Hypothalamus (tissue), 51 donors: Measurements from ENCODE around the gene WDR7.

Source experiments
- DNase-seq, 51 donors: peaks; one replicate each; lab custom pipeline; 2025; lab: John Stamatoyannopoulos, UW

Gene WDR7

DNA sequence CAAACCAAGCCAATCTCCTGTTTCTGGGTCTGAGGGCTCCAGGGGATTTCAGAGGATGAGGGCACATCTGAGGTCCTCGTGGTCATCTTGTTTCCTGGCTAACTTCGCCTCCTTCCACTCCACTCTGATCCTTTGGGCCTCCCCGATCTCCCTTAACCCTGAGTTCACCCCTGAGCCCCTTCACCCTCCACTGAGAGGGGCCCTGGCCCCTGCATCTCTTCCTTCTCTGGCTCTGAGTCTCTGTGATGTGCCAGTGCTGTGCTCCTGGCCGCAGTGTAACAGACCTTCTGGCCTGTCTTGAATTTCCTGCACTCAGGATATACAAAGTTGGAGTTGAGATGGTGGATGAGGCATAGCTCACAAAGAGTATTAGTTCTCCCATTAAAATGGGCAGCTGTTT, 411.0 kb downstream of the WDR7 start:
- DNase-seq, result no peak

DNA sequence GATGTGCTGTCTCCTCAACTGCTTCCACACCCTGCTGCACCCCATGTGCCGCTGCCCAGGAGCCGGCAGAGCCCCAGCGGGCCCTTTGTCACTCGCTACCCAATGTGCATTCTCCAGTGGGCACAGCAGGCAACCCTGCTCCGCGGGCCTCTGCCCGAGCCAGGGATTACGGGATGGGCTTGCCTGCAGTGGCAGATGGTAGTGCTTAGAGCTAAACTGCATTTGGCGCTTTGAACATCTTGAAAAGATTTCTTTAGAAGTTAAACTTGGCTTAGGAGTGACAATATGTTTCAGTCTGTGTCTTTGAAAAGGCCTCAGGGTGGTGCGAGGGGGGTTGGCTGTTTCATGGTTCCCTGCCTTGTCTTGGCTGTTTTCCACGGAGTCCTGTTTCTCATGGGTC, 411.7 kb downstream of the WDR7 start:
- DNase-seq, result no peak

DNA sequence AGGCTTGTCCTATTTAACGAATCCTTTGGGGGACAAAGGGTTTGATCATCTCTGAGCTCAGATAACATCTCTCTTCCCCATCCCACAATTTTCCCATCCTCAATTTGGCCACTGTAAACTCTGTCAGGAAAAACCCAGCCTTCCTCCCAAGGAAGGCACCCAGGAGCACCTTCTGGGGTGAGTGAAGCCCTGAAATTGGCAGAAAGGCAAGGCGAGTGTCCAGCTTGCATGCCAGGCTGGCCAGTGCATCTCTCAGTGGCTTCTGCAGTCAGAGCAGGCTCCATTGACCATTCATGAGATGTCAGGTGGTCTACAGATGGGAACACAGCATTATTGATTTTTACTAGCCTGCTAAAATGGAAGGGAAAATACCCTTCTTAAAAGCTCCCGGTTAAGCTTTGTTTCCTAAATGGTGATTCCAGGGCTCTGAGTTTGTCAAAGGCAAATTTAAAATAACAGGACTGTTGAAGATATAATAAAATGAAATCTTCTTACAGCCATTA, 412.5 kb downstream of the WDR7 start:
- no peak for DNase-seq

DNA sequence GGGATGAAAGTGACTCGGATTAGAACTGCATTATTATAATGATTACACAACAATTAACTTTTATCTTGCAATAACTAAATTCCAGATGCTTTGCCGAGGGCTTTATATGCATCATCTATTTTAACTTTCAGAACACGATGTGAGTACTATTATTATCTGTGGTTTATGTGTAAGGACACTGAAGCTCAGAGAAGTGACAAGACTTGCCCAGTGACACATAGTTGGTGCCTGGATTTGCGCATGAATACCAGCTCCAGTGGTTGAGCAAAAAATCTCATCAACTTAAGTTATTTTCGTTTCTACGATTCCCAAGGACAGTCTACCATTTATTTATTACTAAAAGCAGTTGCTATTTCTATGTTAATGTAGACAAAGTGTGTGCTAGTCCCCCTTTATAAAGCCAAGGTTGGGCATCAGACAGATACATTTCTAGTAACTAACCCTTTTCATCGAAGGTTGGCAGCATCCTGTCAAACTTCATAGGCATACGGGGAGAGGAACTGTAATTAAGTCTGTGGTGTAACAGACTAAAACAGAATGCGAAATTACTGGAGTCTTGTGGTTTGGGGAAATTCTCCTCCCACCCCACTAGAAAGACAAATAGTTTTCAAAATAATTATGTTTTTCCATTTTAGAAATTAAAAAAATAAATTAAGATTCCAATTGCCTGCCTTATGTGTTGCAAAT, 422.5 kb downstream of the WDR7 start:
- DNase-seq, result no peak

DNA sequence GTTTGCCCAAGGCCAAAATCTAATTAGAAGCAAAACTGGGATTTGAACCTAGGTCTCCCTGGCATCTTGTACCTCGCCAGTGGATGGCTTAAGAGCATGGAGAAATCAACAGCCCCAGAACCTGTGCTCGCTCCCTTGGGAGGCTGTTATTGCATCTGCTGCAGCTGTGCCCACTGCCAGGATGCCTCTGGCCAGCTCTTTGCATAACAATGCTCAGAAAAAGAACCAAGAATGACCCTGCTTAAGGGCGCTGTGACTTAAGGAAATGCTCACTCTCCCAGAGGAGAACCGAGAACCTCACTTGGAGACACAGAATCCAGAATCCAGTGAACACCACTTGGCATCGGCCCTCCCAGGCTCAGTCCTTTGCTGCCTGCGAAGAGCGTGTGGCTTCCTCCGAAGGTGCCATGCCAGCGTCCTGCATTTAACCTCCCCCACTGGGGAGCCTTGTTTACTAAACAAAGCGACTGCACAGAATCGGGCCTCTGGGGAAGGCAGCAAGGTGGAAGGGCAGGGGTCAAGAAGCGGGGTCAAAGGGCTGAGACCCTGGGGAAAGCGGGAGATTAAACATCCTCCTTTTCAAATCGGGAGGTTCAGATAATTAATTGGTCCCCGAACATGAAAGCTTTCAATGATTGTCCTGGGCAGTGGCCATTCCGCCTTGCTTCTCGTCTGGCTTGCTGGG, 424.7 kb downstream of the WDR7 start:
- no peak for DNase-seq

DNA sequence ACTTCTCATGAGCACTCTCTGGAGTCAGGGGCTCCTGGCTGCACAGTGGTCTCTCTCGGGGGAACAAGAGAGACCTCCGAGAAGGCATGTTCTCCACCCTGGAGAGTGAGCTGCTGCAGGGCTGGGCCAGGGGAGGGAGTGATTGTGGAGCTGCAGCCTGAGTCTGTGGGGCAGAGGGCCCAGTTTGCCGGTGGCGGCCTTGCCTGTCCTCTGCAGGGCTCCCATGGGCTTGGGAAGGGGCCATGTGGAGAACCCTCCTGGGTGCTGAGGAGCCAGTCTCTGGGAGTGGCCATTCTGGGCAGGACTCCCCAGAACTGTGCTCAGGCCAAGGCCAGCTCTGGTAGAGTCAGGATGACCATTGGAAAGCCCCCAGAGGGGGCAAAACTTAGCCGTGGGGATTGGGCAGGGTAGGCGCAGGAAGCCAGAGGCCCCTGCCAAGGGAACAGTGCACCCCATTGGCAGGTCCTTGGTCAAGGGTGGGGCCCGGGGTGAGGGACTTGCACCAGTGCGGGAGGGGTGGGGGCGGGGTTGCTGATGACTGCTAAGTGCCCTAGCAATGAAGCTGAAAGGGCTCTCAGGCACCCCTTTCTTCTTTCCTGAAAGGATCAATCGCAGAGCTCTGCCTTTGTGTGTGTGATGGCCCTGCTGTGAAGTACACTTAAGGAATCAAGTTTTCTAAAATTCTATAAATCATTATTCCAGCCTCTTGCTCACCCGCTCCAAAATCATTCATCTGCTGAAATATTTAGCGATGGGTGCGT, 426.0 kb downstream of the WDR7 start:
- DNase-seq, result no peak

DNA sequence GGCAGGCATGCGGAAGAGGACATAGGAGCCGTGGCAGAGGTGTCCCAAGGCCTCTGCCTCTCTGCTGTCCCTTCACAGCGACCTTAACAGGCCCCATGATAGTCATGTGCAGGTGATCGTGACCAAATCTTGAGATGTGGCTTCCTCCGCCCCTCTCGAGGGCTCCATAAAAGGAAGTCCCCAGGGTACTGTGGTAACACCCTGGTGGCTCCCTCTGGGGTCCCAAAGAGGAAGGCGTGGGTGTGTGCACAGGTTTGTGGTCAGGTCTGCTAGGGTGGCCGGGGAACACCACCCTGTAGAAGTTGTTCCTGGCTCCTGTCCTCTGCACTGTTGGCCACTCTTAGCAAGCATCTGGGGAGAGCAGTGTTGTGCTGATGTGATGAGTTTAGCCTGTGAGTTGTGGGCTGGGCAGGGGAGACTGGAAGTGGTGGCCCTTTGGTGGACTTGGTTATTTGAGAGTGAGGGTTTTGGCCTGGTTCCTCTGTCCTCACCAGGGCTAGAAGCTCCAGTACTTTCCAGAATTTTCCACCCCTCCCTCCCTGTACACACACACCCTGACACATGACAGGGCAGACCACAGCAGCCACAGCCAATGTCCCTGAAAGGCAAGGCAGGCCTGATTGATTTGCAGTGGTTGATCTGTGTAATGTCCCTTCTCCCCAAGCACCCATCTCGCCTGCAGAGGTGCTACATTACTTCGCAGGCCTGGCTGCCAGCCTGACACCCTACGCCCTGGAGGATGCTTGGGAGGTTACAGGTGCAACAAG, 426.8 kb downstream of the WDR7 start:
- DNase-seq, result no peak

DNA sequence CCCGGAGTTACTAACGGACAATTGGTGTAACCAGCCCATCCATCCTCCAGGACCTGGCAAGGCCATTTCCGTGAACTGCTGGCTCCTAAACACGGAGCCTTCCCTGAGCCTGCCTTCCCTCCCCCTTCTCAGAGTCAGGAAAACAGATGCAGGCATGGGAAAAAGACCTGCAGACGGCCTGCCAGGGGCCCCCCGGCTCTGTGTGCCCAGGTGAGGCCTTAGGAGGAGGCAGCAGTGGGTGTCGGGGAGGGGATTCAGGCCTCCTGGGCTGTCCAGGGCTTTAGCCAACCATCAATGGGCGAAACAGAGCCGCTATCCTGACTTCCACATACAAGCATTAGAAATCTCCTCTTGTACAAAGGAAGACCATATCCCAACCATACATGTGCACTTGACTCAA, 427.5 kb downstream of the WDR7 start:
- DNase-seq, result no peak

DNA sequence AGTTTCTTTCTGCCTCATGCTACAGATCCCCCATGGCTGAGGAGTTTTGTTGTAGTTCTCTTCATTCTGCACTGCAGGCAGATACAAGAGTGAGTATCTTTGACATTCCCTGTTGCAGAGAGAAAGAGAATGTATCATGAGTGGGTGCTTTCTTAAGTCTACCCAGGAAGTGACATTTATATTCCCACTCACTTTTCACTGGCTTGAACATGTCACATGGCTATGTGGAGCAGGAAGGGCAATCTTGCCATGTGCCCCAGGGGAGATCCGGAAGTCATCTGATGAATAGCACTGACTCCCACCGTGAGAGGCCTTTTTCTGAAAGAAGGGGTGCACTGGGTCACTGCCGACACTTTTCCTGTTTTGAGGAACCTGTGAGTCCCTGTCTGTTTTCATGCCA, 429.3 kb downstream of the WDR7 start:
- no peak for DNase-seq

DNA sequence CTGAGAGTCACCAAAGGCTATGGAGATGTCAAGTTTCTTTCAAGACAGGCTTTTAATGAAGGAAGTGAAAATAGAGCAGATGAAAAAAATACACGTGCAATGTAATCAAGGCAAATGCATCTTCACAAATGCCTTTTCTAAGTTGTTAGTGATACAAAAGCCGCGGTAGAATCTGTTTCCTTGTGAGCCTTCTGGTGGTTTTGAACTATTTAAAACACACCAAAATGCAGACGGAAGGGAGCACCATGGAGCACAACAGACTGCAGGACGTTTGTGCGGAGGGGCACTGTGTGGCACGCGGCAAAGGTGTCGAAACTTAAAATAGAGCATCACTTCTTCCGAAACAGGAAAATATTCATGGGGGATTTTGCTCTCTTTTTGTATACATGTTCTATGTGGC, 430.7 kb downstream of the WDR7 start:
- no peak for DNase-seq

DNA sequence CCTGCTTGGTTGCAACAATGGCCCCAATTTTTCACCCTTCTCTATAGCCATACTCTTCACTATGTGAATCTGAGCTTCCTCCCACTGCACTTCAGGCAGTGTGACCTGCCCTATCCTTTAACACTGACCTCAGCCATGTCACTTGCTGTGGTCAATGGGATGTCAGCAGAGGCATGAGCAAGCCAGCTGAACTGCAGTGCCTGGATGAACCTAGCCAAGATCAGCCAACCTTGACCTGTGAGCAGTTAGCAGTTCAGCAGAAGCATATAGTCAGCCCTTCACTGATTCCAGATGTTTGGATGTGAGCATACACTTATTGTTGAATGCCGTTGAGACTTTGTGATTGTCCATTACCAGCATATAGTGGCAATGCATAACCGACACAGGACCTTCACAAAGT, 432.3 kb downstream of the WDR7 start:
- no peak for DNase-seq

DNA sequence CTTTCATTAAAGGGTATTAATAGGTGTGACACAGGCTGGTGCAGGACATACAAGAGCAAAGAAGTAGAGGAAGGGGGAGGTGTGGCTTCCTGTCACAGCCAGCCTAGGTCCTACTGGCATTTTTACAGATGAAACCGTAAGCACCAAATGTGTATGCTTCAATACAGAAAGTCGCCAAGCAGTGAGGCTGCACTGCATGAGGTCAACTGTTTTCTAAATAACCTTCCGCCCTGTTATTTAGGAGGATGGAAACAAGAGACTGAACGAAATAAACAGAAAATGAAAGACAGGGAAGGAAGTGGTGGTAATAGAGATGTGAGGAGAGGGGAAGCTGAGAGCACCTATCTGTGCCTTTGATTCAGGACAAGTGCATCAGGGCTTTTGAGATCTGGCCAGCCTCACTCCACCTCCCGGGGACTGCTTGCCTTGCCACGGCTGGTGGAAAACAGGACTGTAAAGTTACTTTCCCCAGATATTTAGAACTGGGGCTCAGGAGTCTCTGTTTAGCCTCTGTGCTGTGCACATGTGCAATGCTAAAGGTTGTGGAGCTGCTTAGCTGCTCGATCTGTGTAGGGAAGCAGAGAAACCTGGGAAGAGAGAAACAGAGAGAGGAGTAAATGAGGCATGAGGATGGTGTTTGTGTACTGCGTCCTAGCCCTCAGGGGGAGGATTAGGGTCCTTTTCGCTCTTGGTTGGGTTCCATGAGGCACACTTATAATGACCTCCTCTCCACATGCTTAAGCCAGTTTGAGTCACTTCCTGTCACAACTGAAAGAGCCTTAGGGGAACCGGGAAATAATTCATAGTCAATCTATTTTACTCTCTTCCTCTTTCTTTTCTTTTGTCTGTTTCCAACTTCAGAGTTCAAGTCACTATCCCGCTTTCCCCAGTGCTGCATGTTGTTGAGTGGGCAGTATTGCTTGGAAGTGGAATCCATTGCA, 433.4 kb downstream of the WDR7 start:
- no peak for DNase-seq

DNA sequence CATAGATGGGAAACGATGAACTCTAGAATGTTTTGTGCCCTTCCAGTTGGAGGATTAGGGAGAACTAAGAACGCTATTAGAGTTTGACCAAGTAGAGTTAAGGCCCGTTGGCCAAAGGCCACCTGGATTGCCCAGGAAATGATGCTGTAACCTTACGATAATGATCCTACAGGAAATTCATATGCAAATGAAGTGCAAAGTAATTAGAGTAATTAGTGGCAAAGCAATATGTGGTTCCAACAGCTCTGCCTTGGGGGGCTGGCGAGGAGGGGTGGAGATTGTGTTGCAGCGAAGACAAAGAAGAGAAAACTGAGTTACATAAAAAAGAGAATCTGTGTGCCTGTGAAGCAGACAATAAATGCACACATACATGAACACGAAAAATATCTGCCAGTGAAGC, 434.2 kb downstream of the WDR7 start:
- no peak for DNase-seq

DNA sequence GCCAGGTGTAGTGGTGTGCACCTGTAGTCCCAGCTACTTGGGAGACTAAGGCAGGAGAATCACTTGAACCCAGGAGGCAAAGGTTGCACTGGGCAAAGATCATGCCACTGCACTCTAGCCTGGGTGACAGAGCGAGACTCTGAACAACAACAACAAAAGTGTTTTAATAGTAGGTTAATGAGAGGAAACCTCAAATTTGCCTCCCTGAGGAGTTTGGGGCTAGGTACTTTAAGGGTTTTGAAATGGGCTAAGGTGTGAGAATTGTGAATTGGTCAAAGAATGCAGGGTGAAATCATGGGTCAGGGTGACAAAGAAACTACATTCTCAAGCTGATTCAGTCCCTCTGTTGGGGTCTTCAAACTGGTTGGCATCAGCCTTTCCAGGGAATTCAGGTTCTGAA, 435.0 kb downstream of the WDR7 start:
- DNase-seq, result no peak
